Transverse colon (tissue), 3 donors: ENCODE results near the gene EML3.

Experiments used
- CTCF ChIP-seq, 5 experiments: fragments of 200-600 bp in 3 of 5; fragments of 450-650 bp in 2 of 5; sonication (generic) in 3 of 5; IDR thresholded peaks; 1 replicate in 2 of 5; 2 replicates in 3 of 5; pipeline ENCODE4 v1.5.1; 2016 to 2017; ENCODE audit warnings: antibody characterized with exemption in 5 of 5, inconsistent platforms in 3 of 5, mild to moderate bottlenecking in 2 of 5, moderate library complexity in 1 of 5
- POLR2A ChIP-seq: fragments of 450-650 bp; IDR thresholded peaks from one replicate; pipeline ENCODE4 v1.6.1; 2016; ENCODE audit warnings: antibody characterized with exemption, mild to moderate bottlenecking, moderate library complexity

- TF ChIP-seq CTCF (IDR thresholded peaks at IDR 0.05) (no peak), POLR2A (no peak)
Observed at GRCh38 chr11:62592989-62593421, 19.6 kb downstream of the EML3 start.
